H1 (cell line): ENCODE results near the gene GIT1. TPM values are rescaled to one million over a fixed set of nuclear protein-coding genes. Genes with fewer than 3 reads are reported as not detected.

Experiments
- CTCF ChIA-PET: fragments of 300-600 bp; sonication (Branson Sonifier 250); formaldehyde crosslinking; loops from one replicate; lab custom pipeline; 2021; ENCODE audit not compliant: partially characterized antibody; lab: Charles Lee
- POLR2A ChIA-PET: fragments of 300-600 bp; sonication (Branson Sonifier 250); formaldehyde crosslinking; loops from one replicate; lab custom pipeline; 2021; ENCODE audit warnings: inconsistent platforms; ENCODE audit not compliant: partially characterized antibody; lab: Charles Lee
- DNase-seq, 2 experiments: peaks; one replicate each; pipeline versions ENCODE4 v3.0.0 to v3.0.0-alpha.2; 2010 to 2022; ENCODE audit warnings: low spot score in 2 of 2, low read depth in 1 of 2, mixed read lengths in 1 of 2
- FAIRE-seq: peaks from 2 replicates; lab custom pipeline; 2011; peaks lifted over from hg19 to GRCh38; lab: Jason Lieb, UNC
- H2AFZ ChIP-seq: 2 replicates; pipeline ENCODE4 v1.8.1; 2012; ENCODE audit warnings: low read length, inconsistent platforms
- H2AK5ac ChIP-seq: 2 replicates; pipeline ENCODE4 v1.6.1; 2013; ENCODE audit warnings: low read depth, low read length
- H2BK120ac ChIP-seq: replicated peaks from 2 replicates; pipeline ENCODE3; 2013; ENCODE audit warnings: low read depth, low read length, inconsistent platforms
- H2BK12ac ChIP-seq: 2 replicates; pipeline ENCODE4 v1.6.1; 2013; ENCODE audit warnings: low read depth, low read length
- H2BK15ac ChIP-seq: 2 replicates; pipeline ENCODE4 v1.6.1; 2013; ENCODE audit warnings: low read length
- H2BK20ac ChIP-seq: 2 replicates; pipeline ENCODE4 v1.6.1; 2013; ENCODE audit warnings: low read length
- H2BK5ac ChIP-seq: 2 replicates; pipeline ENCODE4 v1.6.1; 2013; ENCODE audit warnings: low read depth, low read length
- H3K14ac ChIP-seq: 2 replicates; pipeline ENCODE4 v1.6.1; 2013; ENCODE audit warnings: inconsistent platforms; ENCODE audit not compliant: insufficient read length
- H3K18ac ChIP-seq: 2 replicates; pipeline ENCODE4 v1.6.1; 2013; ENCODE audit warnings: low read length; ENCODE audit errors: extremely low read depth
- H3K23ac ChIP-seq: 2 replicates; pipeline ENCODE4 v1.6.1; 2013; ENCODE audit warnings: inconsistent platforms; ENCODE audit not compliant: insufficient read length
- H3K23me2 ChIP-seq: 2 replicates; pipeline ENCODE4 v1.6.1; 2013; ENCODE audit warnings: low read depth, low read length
- H3K27ac ChIP-seq: 2 replicates; pipeline ENCODE4 v1.6.1; 2011; ENCODE audit warnings: low read depth, low read length, inconsistent platforms
- H3K27me3 ChIP-seq, 4 experiments: replicated peaks in 1 of 4; 1 replicate in 1 of 4; 2 replicates in 3 of 4; pipeline versions ENCODE4 v1.6.1 to v1.8.1; 2011 to 2013; ENCODE audit warnings: low read length in 3 of 4, mild to moderate bottlenecking in 3 of 4, inconsistent platforms in 2 of 4, mixed read lengths in 2 of 4, moderate library complexity in 1 of 4; ENCODE audit not compliant: control insufficient read depth in 3 of 4, insufficient read depth in 3 of 4; ENCODE audit errors: extremely low read depth in 1 of 4
- H3K36me3 ChIP-seq, 4 experiments: 2 replicates each; pipeline versions ENCODE4 v1.6.1 to v1.8.1; 2011 to 2013; ENCODE audit warnings: mild to moderate bottlenecking in 4 of 4, low read length in 3 of 4, moderate library complexity in 2 of 4, control low read depth in 1 of 4, inconsistent platforms in 1 of 4; ENCODE audit not compliant: insufficient read depth in 4 of 4, control insufficient read depth in 2 of 4
- H3K4ac ChIP-seq: replicated peaks from 2 replicates; pipeline ENCODE3; 2013; ENCODE audit warnings: low read length, low read depth, mixed read lengths, inconsistent platforms; ENCODE audit not compliant: insufficient read length
- H3K4me1 ChIP-seq, 4 experiments: replicated peaks in 1 of 4; 1 replicate in 1 of 4; 2 replicates in 3 of 4; pipeline versions ENCODE4 v1.6.1 to v1.8.1; 2011 to 2013; ENCODE audit warnings: low read length in 3 of 4, inconsistent platforms in 2 of 4, mixed read lengths in 1 of 4; ENCODE audit not compliant: insufficient read depth in 4 of 4, control insufficient read depth in 3 of 4
- H3K4me2 ChIP-seq, 2 experiments: 2 replicates each; pipeline versions ENCODE4 v1.6.1 to v1.8.1; 2011 to 2013; ENCODE audit warnings: low read depth in 2 of 2, low read length in 2 of 2, control low read depth in 1 of 2, inconsistent platforms in 1 of 2, mild to moderate bottlenecking in 1 of 2; ENCODE audit not compliant: insufficient read depth in 1 of 2
- H3K4me3 ChIP-seq, 4 experiments: fragments of 200-600, 300-600 bp in 1 of 4; sonication (generic), shearing (Covaris generic), sonication (Bioruptor Twin) in 1 of 4; 2 replicates each; pipeline versions ENCODE4 v1.5.1 to v1.8.1; 2011 to 2016; ENCODE audit warnings: low read length in 4 of 4, low read depth in 3 of 4, control low read depth in 2 of 4, inconsistent platforms in 2 of 4, mild to moderate bottlenecking in 2 of 4, mixed read lengths in 1 of 4, moderate library complexity in 1 of 4; ENCODE audit not compliant: insufficient read depth in 2 of 4; ENCODE audit errors: extremely low read depth in 1 of 4
- H3K56ac ChIP-seq: replicated peaks from 2 replicates; pipeline ENCODE3; 2013; ENCODE audit warnings: low read depth, mild to moderate bottlenecking, mixed read lengths, low read length, inconsistent platforms; ENCODE audit not compliant: insufficient read length
- H3K79me1 ChIP-seq: 2 replicates; pipeline ENCODE4 v1.6.1; 2013; ENCODE audit warnings: low read depth, low read length, control low read depth
- H3K79me2 ChIP-seq, 2 experiments: 2 replicates each; pipeline versions ENCODE4 v1.6.1 to v1.8.1; 2012 to 2013; ENCODE audit warnings: low read length in 2 of 2, mild to moderate bottlenecking in 2 of 2, inconsistent platforms in 1 of 2; ENCODE audit not compliant: insufficient read depth in 2 of 2, control insufficient read depth in 1 of 2
- H3K9ac ChIP-seq, 4 experiments: replicated peaks in 1 of 4; 1 replicate in 1 of 4; 2 replicates in 3 of 4; pipeline versions ENCODE4 v1.6.1 to v1.8.1; 2011 to 2013; ENCODE audit warnings: low read depth in 3 of 4, low read length in 3 of 4, control low read depth in 2 of 4, mild to moderate bottlenecking in 2 of 4, moderate library complexity in 2 of 4, inconsistent platforms in 1 of 4; ENCODE audit errors: extremely low read depth in 1 of 4
- H3K9me3 ChIP-seq, 2 experiments: 2 replicates each; pipeline versions ENCODE4 v1.6.1 to v1.8.1; 2012 to 2013; ENCODE audit warnings: mild to moderate bottlenecking in 2 of 2, moderate library complexity in 2 of 2, control low read depth in 1 of 2, inconsistent platforms in 1 of 2, low read depth in 1 of 2, low read length in 1 of 2, mixed read lengths in 1 of 2; ENCODE audit not compliant: insufficient read depth in 2 of 2
- H4K20me1 ChIP-seq, 2 experiments: replicated peaks in 1 of 2; 2 replicates each; pipeline versions ENCODE3 to v1.8.1; 2011 to 2013; ENCODE audit warnings: inconsistent platforms in 2 of 2, low read length in 2 of 2, mild to moderate bottlenecking in 1 of 2; ENCODE audit not compliant: insufficient read depth in 2 of 2, control insufficient read depth in 1 of 2
- H4K5ac ChIP-seq: 2 replicates; pipeline ENCODE4 v1.6.1; 2013; ENCODE audit warnings: low read length, low read depth, mixed read lengths, inconsistent platforms; ENCODE audit not compliant: insufficient read length
- H4K8ac ChIP-seq: 2 replicates; pipeline ENCODE4 v1.8.0; 2013; ENCODE audit warnings: mild to moderate bottlenecking, moderate library complexity, low read length, inconsistent platforms; ENCODE audit not compliant: insufficient read depth; ENCODE audit errors: extremely low read depth
- H4K91ac ChIP-seq: replicated peaks from 2 replicates; pipeline ENCODE3; 2013; ENCODE audit warnings: low read length, mixed read lengths, inconsistent platforms; ENCODE audit not compliant: insufficient read length
- CBX8 ChIP-seq: fragments of 300-800, 300-1000 bp; sonication (generic); IDR thresholded peaks from 2 replicates; pipeline ENCODE4 v1.7.1; 2016; ENCODE audit warnings: low read depth, low read length, borderline replicate concordance
- CHD1 ChIP-seq: IDR thresholded peaks from 2 replicates; pipeline ENCODE4 v1.6.1; 2012; ENCODE audit warnings: low read depth, low read length, improper control_type of control experiment
- HDAC2 ChIP-seq, 2 experiments: fragments of 300-600 bp in 1 of 2; sonication (generic) in 1 of 2; IDR thresholded peaks; 2 replicates each; pipeline ENCODE4 v1.6.1; 2011 to 2012; ENCODE audit warnings: low read depth in 2 of 2, low read length in 2 of 2, mild to moderate bottlenecking in 2 of 2, moderate library complexity in 2 of 2, borderline replicate concordance in 1 of 2, inconsistent platforms in 1 of 2
- MAFK ChIP-seq: IDR thresholded peaks from 2 replicates; pipeline ENCODE4 v1.6.1; 2012; ENCODE audit warnings: low read depth, mild to moderate bottlenecking, improper control_type of control experiment, low read length
- POLR2A ChIP-seq, 2 experiments: IDR thresholded peaks; 1 replicate in 1 of 2; 2 replicates in 1 of 2; pipeline ENCODE4 v1.6.1; 2011; ENCODE audit warnings: low read depth in 2 of 2, low read length in 2 of 2, mild to moderate bottlenecking in 2 of 2; ENCODE audit errors: control extremely low read depth in 1 of 2
- SP4 ChIP-seq: IDR thresholded peaks from 2 replicates; pipeline ENCODE4 v1.6.1; 2012; ENCODE audit warnings: low read length, inconsistent platforms
- SUZ12 ChIP-seq: fragments of 200-600 bp; sonication (generic); IDR thresholded peaks from 2 replicates; pipeline ENCODE4 v1.6.1; 2012; ENCODE audit warnings: mild to moderate bottlenecking, inconsistent platforms, low read length, moderate library complexity, mixed read lengths
- WGBS, 2 experiments: shearing (Covaris generic) in 1 of 2; methylation state at CpG; one replicate each; pipeline versions ENCODE4 v1.1.6 to v1.1.7; 2013 to 2015; ENCODE audit warnings: low lambda C conversion rate in 2 of 2, mixed read lengths in 2 of 2, inconsistent platforms in 1 of 2, low coverage in 1 of 2, missing lambda C conversion rate in 1 of 2; ENCODE audit not compliant: insufficient replicate concordance in 2 of 2, insufficient coverage in 1 of 2, insufficient read length in 1 of 2; ENCODE audit errors: extremely low coverage in 1 of 2, missing lambda C conversion rate in 1 of 2; 5-methylcytosine and 5-hydroxymethylcytosine counted together
- polyA plus RNA-seq, 7 experiments: library from polyadenylated mRNA; depleted of rRNA in 3 of 7; stranded (reverse) in 5 of 7; unstranded in 2 of 7; fragments of >200 nt in 5 of 7; fragments of 200-250 nt in 2 of 7; gene quantifications; 1 replicate in 5 of 7; 2 replicates in 1 of 7; 4 replicates in 1 of 7; pipeline versions ENCODE4 v1.2.1 to v1.2.3, GENCODE V29; 2011 to 2013; ENCODE audit warnings: missing spikeins in 2 of 7, mixed read lengths in 2 of 7
- total RNA-seq: library from RNA; stranded (reverse); fragmentation: NEBNext Ultra II Directional; extraction: Animal tissue kit (Norgen Biotek cat#: 25700); gene quantifications from 2 replicates; pipeline ENCODE4 v1.2.1, GENCODE V29; 2021

GIT1 gene
- total and polyA plus RNA-seq, 2 of the 8 experiments (the other 6 are each of a cell fraction or from before 2014, with no cell fraction given) = 62.4 to 63.0 TPM

- DNase-seq (no peak), FAIRE-seq (no peak)
- peaks cover 4 to 18% (median 11%) of the 10 kb centered on the region in 4 experiments; a peak in 7 of 8 replicates for H3K36me3 ChIP-seq
- H3K4ac ChIP-seq = no peak overlapping the region
- no peaks in the 10 kb centered on the region for H3K4me1 ChIP-seq
- no peaks in the 10 kb centered on the region for H3K27me3 ChIP-seq
- H3K14ac ChIP-seq = no peak overlapping the region
- no peak overlapping the region for H2BK5ac ChIP-seq
- no peaks in the 10 kb centered on the region for H4K20me1 ChIP-seq
- H3K23ac ChIP-seq = no peak overlapping the region
- no peak overlapping the region for H3K56ac ChIP-seq
- H2BK120ac ChIP-seq = no peak overlapping the region
- no peak overlapping the region for H2BK12ac ChIP-seq
- POLR2A ChIA-PET = no interaction called here
- H4K8ac ChIP-seq = no peak overlapping the region
- no peak overlapping the region for H3K27ac ChIP-seq
- no peak overlapping the region for H2BK15ac ChIP-seq
- no peaks in the 10 kb centered on the region for H3K79me1 ChIP-seq
- no peak overlapping the region for H3K4me2 ChIP-seq
- no peaks in the 10 kb centered on the region for H3K23me2 ChIP-seq
- no peak overlapping the region for H3K18ac ChIP-seq
- H2AFZ ChIP-seq = no peak overlapping the region
- H3K4me3 ChIP-seq = no peak overlapping the region
- 90% methylated on average over 1 of the region's 1 CpG; no CpG with 5 or more reads in 1 of the 2 experiments for WGBS, 2 experiments
- no peak overlapping the region for H3K9ac ChIP-seq
- H2AK5ac ChIP-seq = no peak overlapping the region
- no peak overlapping the region for H4K5ac ChIP-seq
- CTCF ChIA-PET = interaction anchor here (0.7 to 0.8 kb wide), 2 partner anchors 79 to 176 kb away, joined by 3 read pairs; no protein-coding TSS in a partner anchor
- no peak overlapping the region for H2BK20ac ChIP-seq
- TF ChIP-seq CHD1 (no peak), CBX8 (no peak), SP4 (no peak), MAFK (no peak), HDAC2 (IDR thresholded peaks at IDR 0.05; ENCODE audit: borderline replicate concordance in 1 of 2, low read depth in 2 of 2, low read length in 2 of 2) (no peak), SUZ12 (no peak), POLR2A (IDR thresholded peaks at IDR 0.05; ENCODE audit: control extremely low read depth in 1 of 2, low read depth in 2 of 2, low read length in 2 of 2) (no peak)
- no peaks in the 10 kb centered on the region for H3K79me2 ChIP-seq
- no peaks in the 10 kb centered on the region for H3K9me3 ChIP-seq
- H4K91ac ChIP-seq = no peak overlapping the region
Measured at GRCh38 chr17:29546085-29546484, 43.4 kb downstream of the GIT1 start.
